Cardiac atrium fibroblast (primary cell): Measurements from ENCODE around the gene RASAL1. TPM values are rescaled to one million over a fixed set of nuclear protein-coding genes. Genes with fewer than 3 reads are reported as not detected.

Experiments used
- total RNA-seq: library from RNA; depleted of rRNA; stranded (reverse); fragments of >200 nt; gene quantifications from 2 replicates; pipeline ENCODE4 v1.2.3, GENCODE V29; 2015

RASAL1 gene, protein sequence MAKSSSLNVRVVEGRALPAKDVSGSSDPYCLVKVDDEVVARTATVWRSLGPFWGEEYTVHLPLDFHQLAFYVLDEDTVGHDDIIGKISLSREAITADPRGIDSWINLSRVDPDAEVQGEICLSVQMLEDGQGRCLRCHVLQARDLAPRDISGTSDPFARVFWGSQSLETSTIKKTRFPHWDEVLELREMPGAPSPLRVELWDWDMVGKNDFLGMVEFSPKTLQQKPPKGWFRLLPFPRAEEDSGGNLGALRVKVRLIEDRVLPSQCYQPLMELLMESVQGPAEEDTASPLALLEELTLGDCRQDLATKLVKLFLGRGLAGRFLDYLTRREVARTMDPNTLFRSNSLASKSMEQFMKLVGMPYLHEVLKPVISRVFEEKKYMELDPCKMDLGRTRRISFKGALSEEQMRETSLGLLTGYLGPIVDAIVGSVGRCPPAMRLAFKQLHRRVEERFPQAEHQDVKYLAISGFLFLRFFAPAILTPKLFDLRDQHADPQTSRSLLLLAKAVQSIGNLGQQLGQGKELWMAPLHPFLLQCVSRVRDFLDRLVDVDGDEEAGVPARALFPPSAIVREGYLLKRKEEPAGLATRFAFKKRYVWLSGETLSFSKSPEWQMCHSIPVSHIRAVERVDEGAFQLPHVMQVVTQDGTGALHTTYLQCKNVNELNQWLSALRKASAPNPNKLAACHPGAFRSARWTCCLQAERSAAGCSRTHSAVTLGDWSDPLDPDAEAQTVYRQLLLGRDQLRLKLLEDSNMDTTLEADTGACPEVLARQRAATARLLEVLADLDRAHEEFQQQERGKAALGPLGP
- not detected in 2 replicates for total RNA-seq

GRCh38 chr12:113135178-113136127 lies at the start of gene RASAL1:
Gene RASAL1, minus strand, starts transcription at chr12:113135761. Its CDS starts 299 bp downstream, at chr12:113135462.

DNA sequence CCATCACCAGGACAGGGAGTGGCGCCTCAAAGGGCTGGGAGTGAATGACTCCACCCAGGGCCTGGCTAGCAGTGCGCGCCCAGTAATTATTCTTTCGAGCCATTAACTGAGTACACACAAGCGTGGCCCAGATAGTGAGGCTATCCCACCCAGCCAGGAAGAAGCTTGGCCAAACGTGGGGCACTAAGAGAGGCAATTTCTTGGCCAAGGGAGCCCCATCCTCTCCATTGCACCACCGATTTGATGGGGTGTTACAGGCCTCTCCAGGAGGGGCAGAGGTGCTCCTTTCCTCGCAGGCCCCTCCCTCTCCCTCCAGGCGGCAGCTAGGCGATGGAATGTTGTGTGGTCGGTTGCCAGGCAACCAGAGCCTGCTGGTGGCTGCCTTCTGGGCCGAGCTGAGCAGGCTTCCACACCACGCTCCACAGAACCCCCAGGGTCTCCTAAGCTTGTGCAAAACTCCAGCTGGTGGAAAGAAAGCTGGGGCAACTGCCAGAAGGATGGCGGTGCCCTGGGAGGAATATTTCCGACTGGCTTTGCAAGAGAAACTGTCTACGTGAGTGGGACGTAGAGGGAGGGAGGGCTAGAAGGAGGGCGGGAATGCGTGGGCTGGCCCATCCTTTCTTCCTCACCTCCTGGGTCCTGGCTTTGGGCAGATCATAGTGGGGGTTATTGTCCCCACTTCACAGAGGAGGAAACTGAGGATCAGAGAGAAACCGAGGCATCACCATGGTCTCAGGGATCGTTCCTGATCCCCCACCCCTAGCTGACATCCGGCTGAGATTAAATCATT lies 14.0 kb upstream of the RASAL1 start, which contains the start of gene CFAP73:
CFAP73 (plus strand) TSS at position 364 of the 790 bp plus-strand sequence; CDS start at position 498, 134 bp downstream.

GRCh38 chr12:113056631-113057488 lies 78.7 kb downstream of the RASAL1 start, which contains the start of gene DTX1:
Gene DTX1, plus strand, starts transcription at chr12:113056730. Its CDS starts 1,463 bp downstream, at chr12:113058193.

Other genes starting within 250 kb of the RASAL1 start
- 1.1 and 3.6 TPM in 2 replicates for gene OAS1, start 228.8 kb downstream of the RASAL1 start, total RNA-seq
- 4.2 and 5.0 TPM in 2 replicates for gene OAS3, start 197.3 kb downstream of the RASAL1 start, total RNA-seq
- gene OAS2, start 157.2 kb downstream of the RASAL1 start, total RNA-seq = 4.0 and 6.3 TPM in 2 replicates
- under 0.01 TPM in 1 of 2 replicates, not detected in the other for gene DTX1, start 79.0 kb downstream of the RASAL1 start, total RNA-seq
- gene CFAP73, start 14.0 kb upstream of the RASAL1 start, total RNA-seq = not detected in 2 replicates
- gene DDX54, start 49.7 kb upstream of the RASAL1 start, total RNA-seq = 27.4 and 40.3 TPM in 2 replicates
- gene RITA1, start 50.0 kb upstream of the RASAL1 start, total RNA-seq = 11.7 and 19.8 TPM in 2 replicates
- gene TPCN1, start 85.7 kb upstream of the RASAL1 start, total RNA-seq = 24.6 and 26.1 TPM in 2 replicates
- gene SLC8B1, start 199.3 kb upstream of the RASAL1 start, total RNA-seq = 9.4 and 9.7 TPM in 2 replicates
- 70.9 and 85.2 TPM in 2 replicates for gene PLBD2, start 222.8 kb upstream of the RASAL1 start, total RNA-seq